PC-3 (cell line): ENCODE results near the gene C16orf96. TPM values are rescaled to one million over a fixed set of nuclear protein-coding genes. Genes with fewer than 3 reads are reported as not detected.
"Not testable (repeated sequence)": the region's sequence is repeated elsewhere in the genome, so short reads cannot be mapped to it uniquely, and the experiment has no call there.

Experiments
- ATAC-seq: fragments of 200-7000 bp; cut with Tn5 transposase; 2 replicates; pipeline ENCODE4 v1.9.1; 2020; ENCODE audit warnings: mild to moderate bottlenecking, moderate library complexity
- BruUV-seq: library from RNA; stranded (reverse); fragments of 400-500 nt; replicated peaks from 2 replicates; lab custom pipeline; 2021; lab: Mats Ljungman, UMichigan
- CTCF ChIA-PET: fragments of 300-600 bp; sonication (Branson Sonifier 250); formaldehyde crosslinking; loops from one replicate; lab custom pipeline; 2022; ENCODE audit warnings: antibody characterized with exemption; lab: Charles Lee
- POLR2A ChIA-PET: fragments of 300-600 bp; sonication (Branson Sonifier 250); formaldehyde crosslinking; loops from one replicate; lab custom pipeline; 2022; ENCODE audit warnings: antibody characterized with exemption; ENCODE audit not compliant: unreplicated experiment; lab: Charles Lee
- DNase-seq: peaks from one replicate; pipeline ENCODE4 v3.0.0-alpha.2; 2015
- H2AFZ ChIP-seq: fragments of 300-600 bp; sonication (generic); 2 replicates; pipeline ENCODE4 v1.6.0; 2016; ENCODE audit warnings: antibody characterized with exemption, low read length
- H3F3A ChIP-seq: fragments of 300-600 bp; sonication (generic); one replicate; pipeline ENCODE4 v1.6.0; 2017; ENCODE audit warnings: antibody characterized with exemption, low read length, control low read depth, mild to moderate bottlenecking; ENCODE audit not compliant: unreplicated experiment
- H3K27ac ChIP-seq: fragments of 300-600 bp; sonication (generic); 2 replicates; pipeline ENCODE4 v1.5.1; 2016; ENCODE audit warnings: mild to moderate bottlenecking, low read length
- H3K27me3 ChIP-seq: fragments of 300-600 bp; sonication (generic); 2 replicates; pipeline ENCODE4 v1.6.1; 2016; ENCODE audit warnings: low read length, mixed read lengths
- H3K36me3 ChIP-seq: fragments of 300-600 bp; sonication (generic); 2 replicates; pipeline ENCODE4 v1.6.1; 2016; ENCODE audit warnings: low read depth, mixed run types, low read length, mixed read lengths
- H3K4me1 ChIP-seq: fragments of 300-600 bp; sonication (generic); 2 replicates; pipeline ENCODE4 v1.5.1; 2016; ENCODE audit warnings: low read length; ENCODE audit not compliant: insufficient read depth
- H3K4me2 ChIP-seq: fragments of 300-600 bp; sonication (generic); 2 replicates; pipeline ENCODE4 v1.6.0; 2016; ENCODE audit warnings: low read length
- H3K4me3 ChIP-seq: fragments of 300-600 bp; sonication (generic); 2 replicates; pipeline ENCODE4 v1.5.1; 2016; ENCODE audit warnings: mild to moderate bottlenecking, low read length, mixed read lengths
- H3K79me2 ChIP-seq: fragments of 300-600 bp; sonication (generic); 2 replicates; pipeline ENCODE4 v1.6.1; 2017; ENCODE audit warnings: low read length, mixed read lengths
- H3K9ac ChIP-seq: fragments of 300-600 bp; sonication (generic); 2 replicates; pipeline ENCODE4 v1.6.0; 2016; ENCODE audit warnings: mild to moderate bottlenecking, low read length
- H3K9me2 ChIP-seq: fragments of 300-600 bp; sonication (generic); replicated peaks from 2 replicates; pipeline ENCODE4 v1.6.1; 2016; ENCODE audit warnings: mixed run types, low read length, mixed read lengths
- H3K9me3 ChIP-seq: fragments of 300-600 bp; sonication (generic); 2 replicates; pipeline ENCODE4 v1.6.1; 2016; ENCODE audit warnings: low read length, mixed read lengths
- H4K20me1 ChIP-seq: fragments of 300-600 bp; sonication (generic); 2 replicates; pipeline ENCODE4 v1.6.1; 2016; ENCODE audit warnings: low read length, mixed read lengths
- EZH2 ChIP-seq: fragments of 300-600 bp; sonication (generic); IDR thresholded peaks from one replicate; pipeline ENCODE4 v1.6.1; 2017; ENCODE audit warnings: antibody characterized with exemption, mild to moderate bottlenecking, low read length; ENCODE audit not compliant: unreplicated experiment
- EZH2phosphoT487 ChIP-seq: fragments of 300-600 bp; sonication (generic); IDR thresholded peaks from 2 replicates; pipeline ENCODE4 v1.6.1; 2018; ENCODE audit warnings: mild to moderate bottlenecking, antibody characterized with exemption, low read length, borderline replicate concordance
- intact Hi-C: fragments of 100-400 bp; cut with micrococcal nuclease; formaldehyde crosslinking; loops from 2 replicates; pipeline ENCODE4 v1.9.0; 2023
- total RNA-seq: library from RNA; depleted of rRNA; stranded (reverse); fragments of >200 nt; gene quantifications from 2 replicates; pipeline ENCODE4 v1.2.3, GENCODE V29; 2014
- TF ChIP-seq, protein P1 (sequence below): fragments of 300-600 bp; sonication (generic); conservative IDR thresholded peaks from 2 replicates; pipeline ENCODE4 v1.5.1; 2017; ENCODE audit warnings: antibody characterized with exemption, low read depth, mild to moderate bottlenecking, low read length

C16orf96 gene
- total RNA-seq, 1 experiment from 2014 or later: not detected

DNA sequence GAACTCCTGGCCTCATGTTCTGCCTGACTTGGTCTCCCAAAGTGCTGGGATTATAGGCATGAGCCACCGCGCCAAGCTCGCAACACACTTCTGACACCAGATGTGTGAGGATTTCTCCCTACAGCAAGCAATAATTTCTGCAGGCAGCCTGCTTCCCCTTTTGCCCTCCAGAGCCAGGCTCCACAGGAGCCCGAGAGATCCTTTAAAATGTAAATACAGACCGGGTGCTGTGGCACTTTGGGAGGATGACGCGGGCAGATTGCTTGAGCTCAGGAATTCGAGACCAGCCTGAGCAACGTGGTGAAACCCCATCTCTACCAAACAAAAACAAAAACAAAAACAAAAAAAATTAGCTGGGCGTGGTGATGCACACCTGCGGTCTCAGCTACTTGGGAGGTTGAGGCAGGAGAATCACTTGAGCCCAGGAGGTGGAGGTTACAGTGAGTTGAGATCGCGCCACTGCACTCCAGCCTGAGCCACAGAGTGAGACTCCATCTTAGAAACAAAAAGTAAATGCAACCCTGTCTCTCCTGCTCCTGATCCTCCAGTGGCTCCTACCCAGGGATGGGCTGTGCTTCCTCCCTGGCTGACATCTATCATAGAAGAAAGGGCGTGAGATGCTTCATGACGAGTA lies 14.7 kb downstream of the C16orf96 start:
- DNase-seq (no peak), ATAC-seq (no peak)
- Histone ChIP-seq H3F3A (no peaks in the 10 kb centered on the region), H3K27me3 (no peaks in the 10 kb centered on the region), H4K20me1 (no peaks in the 10 kb centered on the region), H3K27ac (no peak overlapping the region), H3K9me2 (no peaks in the 10 kb centered on the region), H3K79me2 (no peaks in the 10 kb centered on the region), H3K4me2 (no peak overlapping the region), H3K4me1 (no peaks in the 10 kb centered on the region), H3K4me3 (no peak overlapping the region), H3K9ac (no peak overlapping the region), H2AFZ (no peak overlapping the region), H3K9me3 (no peaks in the 10 kb centered on the region), H3K36me3 (no peaks in the 10 kb centered on the region)
- ChIA-PET CTCF (no interaction called here), POLR2A (no interaction called here)
- intact Hi-C loops: no loop called here
- no TSS peak for BruUV-seq
- no peak for TF ChIP-seq EZH2
- no peak for TF ChIP-seq EZH2phosphoT487
- TF ChIP-seq, protein P1, sequence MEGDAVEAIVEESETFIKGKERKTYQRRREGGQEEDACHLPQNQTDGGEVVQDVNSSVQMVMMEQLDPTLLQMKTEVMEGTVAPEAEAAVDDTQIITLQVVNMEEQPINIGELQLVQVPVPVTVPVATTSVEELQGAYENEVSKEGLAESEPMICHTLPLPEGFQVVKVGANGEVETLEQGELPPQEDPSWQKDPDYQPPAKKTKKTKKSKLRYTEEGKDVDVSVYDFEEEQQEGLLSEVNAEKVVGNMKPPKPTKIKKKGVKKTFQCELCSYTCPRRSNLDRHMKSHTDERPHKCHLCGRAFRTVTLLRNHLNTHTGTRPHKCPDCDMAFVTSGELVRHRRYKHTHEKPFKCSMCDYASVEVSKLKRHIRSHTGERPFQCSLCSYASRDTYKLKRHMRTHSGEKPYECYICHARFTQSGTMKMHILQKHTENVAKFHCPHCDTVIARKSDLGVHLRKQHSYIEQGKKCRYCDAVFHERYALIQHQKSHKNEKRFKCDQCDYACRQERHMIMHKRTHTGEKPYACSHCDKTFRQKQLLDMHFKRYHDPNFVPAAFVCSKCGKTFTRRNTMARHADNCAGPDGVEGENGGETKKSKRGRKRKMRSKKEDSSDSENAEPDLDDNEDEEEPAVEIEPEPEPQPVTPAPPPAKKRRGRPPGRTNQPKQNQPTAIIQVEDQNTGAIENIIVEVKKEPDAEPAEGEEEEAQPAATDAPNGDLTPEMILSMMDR: no peak

DNA sequence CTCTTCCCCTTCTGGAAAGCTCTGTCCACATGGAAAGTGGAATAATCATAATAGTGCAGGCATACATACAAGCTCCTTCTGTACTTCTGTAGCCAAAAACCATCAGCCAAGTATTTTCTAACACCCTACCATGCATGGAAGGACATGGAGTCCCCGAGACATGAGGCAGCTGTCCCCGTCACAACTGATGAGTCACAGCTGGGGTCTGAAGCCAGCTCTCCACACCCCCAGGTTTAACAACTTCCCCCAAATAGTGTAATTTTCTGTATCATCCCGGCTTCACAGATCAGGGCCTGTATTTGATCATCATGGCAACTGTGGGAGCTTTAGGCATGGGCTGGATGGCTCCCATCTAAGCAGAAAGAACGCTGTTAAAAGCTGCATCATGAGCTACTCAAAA lies 16.6 kb downstream of the C16orf96 start:
- TF ChIP-seq, protein P1: no peak
- no peak for TF ChIP-seq EZH2
- no peak for TF ChIP-seq EZH2phosphoT487
- H3K9me2 ChIP-seq: no peaks in the 10 kb centered on the region
- intact Hi-C loops: no loop called here
- H3F3A ChIP-seq: no peaks in the 10 kb centered on the region
- ChIA-PET CTCF (no interaction called here), POLR2A (no interaction called here)
- no peaks in the 10 kb centered on the region for H3K9me3 ChIP-seq
- H3K27me3 ChIP-seq: no peaks in the 10 kb centered on the region
- H3K27ac ChIP-seq: no peak overlapping the region
- H3K36me3 ChIP-seq: no peaks in the 10 kb centered on the region
- ATAC-seq: no peak
- no peak overlapping the region for H2AFZ ChIP-seq
- H3K79me2 ChIP-seq: no peaks in the 10 kb centered on the region
- DNase-seq: no peak
- no peak overlapping the region for H3K4me3 ChIP-seq
- no peaks in the 10 kb centered on the region for H4K20me1 ChIP-seq
- no peak overlapping the region for H3K9ac ChIP-seq
- H3K4me2 ChIP-seq: no peak overlapping the region
- no peaks in the 10 kb centered on the region for H3K4me1 ChIP-seq
- BruUV-seq: no TSS peak

DNA sequence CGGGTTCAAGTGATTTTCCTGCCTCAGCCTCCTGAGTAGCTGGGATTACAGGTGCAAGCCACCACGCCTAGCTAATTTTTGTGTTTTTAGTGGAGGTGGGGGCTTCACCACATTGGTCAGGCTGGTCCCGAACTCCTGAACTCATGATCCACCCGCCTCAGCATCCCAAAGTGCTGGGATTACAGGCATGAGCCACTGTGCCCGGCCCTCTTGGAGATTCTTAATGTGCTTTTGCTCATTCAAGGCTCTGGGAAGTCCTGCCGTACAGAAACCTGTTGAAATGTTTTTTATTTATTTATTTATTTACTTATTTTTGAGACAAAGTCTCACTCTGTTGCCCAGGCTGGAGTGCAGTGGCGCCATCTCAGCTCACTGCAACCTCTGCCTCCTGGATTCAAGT lies 17.8 kb downstream of the C16orf96 start:
- H3F3A ChIP-seq, BruUV-seq, H3K9me2 ChIP-seq, H3K27me3 ChIP-seq, H3K4me2 ChIP-seq, H3K36me3 ChIP-seq, H3K27ac ChIP-seq, CTCF ChIA-PET, H3K79me2 ChIP-seq, H3K9me3 ChIP-seq, H3K4me3 ChIP-seq, H3K4me1 ChIP-seq, H2AFZ ChIP-seq, H4K20me1 ChIP-seq, H3K9ac ChIP-seq, DNase-seq, POLR2A ChIA-PET, intact Hi-C loops, ATAC-seq: not testable (repeated sequence)
